Peyer's patch (tissue), 4 donors: ENCODE measurements around the gene ZFPM1. TPM values are rescaled to one million over a fixed set of nuclear protein-coding genes. Genes with fewer than 3 reads are reported as not detected.

ENCODE experiments used
- DNase-seq, 3 donors: peaks; one replicate each; pipeline ENCODE4 v3.0.0-alpha.2; 2017 to 2019
- H3K27ac ChIP-seq, 4 donors: fragments of 200-600 bp; sonication (generic); one replicate each; pipeline ENCODE4 v1.5.1; 2016 to 2019
- H3K27me3 ChIP-seq, 2 donors: fragments of 200-600 bp; sonication (generic); one replicate each; pipeline ENCODE4 v1.5.1; 2019
- H3K36me3 ChIP-seq, 3 donors: fragments of 200-600 bp; sonication (generic); one replicate each; pipeline ENCODE4 v1.5.1; 2016 to 2019
- H3K4me1 ChIP-seq, 4 donors: fragments of 200-600 bp; sonication (generic); one replicate each; pipeline ENCODE4 v1.5.1; 2016 to 2019
- H3K4me3 ChIP-seq, 4 donors: fragments of 200-600 bp; sonication (generic); 1 replicate in 3 of 4; 2 replicates in 1 of 4; pipeline ENCODE4 v1.5.1; 2016 to 2019; ENCODE audit warnings: mild to moderate bottlenecking in 1 of 4
- H3K9me3 ChIP-seq, 4 donors: fragments of 200-600 bp; sonication (generic); one replicate each; pipeline ENCODE4 v1.5.1; 2016 to 2019; ENCODE audit warnings: mild to moderate bottlenecking in 1 of 4
- POLR2A ChIP-seq, 2 donors: fragments of 450-650 bp; IDR thresholded peaks; one replicate each; pipeline ENCODE4 v1.5.1; 2017; ENCODE audit warnings: antibody characterized with exemption in 2 of 2, mild to moderate bottlenecking in 2 of 2, moderate library complexity in 2 of 2
- total RNA-seq, 4 donors: library from RNA; depleted of rRNA; stranded (reverse); fragments of >200 nt; gene quantifications; one replicate each; pipeline ENCODE4 v1.1.0, GENCODE V29; 2016
- TF ChIP-seq, protein P1 (sequence below), 6 experiments: fragments of 450-650 bp in 4 of 6; fragments of 200-600 bp in 2 of 6; sonication (generic) in 1 of 6; IDR thresholded peaks; one replicate each; pipeline ENCODE4 v1.5.1; 2017 to 2019; ENCODE audit warnings: antibody characterized with exemption in 6 of 6, mild to moderate bottlenecking in 3 of 6, moderate library complexity in 1 of 6

Gene ZFPM1
- total RNA-seq, 4 donors from 2014 or later = 3.0 to 7.9 (median 4.9) TPM

DNA sequence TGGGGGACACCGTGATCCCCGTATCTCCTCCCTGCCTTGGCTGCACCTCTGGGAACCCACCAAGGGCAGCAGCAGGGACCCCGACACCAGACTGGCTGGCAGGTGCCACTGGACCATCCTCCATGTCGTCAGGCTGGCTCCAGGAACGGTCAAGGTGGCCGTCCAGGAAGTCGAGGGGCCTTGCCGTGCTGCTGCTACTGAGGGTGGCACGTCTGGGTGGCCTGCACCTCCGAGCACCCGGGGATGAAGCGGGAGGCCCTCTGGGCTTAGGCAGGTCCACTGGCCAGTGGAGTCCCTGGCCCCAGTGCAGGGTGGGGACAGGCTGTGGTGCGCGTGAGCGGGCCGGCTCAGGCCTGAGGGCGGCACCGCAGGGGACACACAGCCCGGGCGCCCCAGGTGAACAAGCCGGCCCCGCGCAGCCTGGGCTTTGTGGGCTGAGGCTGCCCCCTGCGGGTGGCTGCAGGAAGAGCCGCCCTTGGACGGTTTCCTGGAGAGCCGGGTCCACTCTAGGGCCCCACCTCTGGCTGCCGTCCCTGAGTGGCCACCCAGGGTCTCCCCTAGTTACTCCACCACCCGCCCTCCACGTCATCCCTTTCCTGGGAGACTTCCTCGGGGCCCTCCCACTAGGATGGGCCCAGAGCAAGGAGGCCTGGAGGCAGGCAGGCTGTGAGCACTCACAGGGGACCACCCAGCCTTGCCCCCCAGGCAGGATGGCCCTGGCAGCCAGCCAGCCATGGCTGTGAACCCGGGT is 74.3 kb downstream of the ZFPM1 start:
- Histone ChIP-seq H3K27ac (no peak overlapping the region), H3K9me3 (no peaks in the 10 kb centered on the region), H3K27me3 (no peaks in the 10 kb centered on the region), H3K36me3 (no peaks in the 10 kb centered on the region), H3K4me1 (peaks cover 0 to 37% (median 0%) of the 10 kb centered on the region in 4 donors), H3K4me3 (no peak overlapping the region)
- TF ChIP-seq POLR2A (IDR thresholded peaks at IDR 0.05) = no peak
- TF ChIP-seq, protein P1, sequence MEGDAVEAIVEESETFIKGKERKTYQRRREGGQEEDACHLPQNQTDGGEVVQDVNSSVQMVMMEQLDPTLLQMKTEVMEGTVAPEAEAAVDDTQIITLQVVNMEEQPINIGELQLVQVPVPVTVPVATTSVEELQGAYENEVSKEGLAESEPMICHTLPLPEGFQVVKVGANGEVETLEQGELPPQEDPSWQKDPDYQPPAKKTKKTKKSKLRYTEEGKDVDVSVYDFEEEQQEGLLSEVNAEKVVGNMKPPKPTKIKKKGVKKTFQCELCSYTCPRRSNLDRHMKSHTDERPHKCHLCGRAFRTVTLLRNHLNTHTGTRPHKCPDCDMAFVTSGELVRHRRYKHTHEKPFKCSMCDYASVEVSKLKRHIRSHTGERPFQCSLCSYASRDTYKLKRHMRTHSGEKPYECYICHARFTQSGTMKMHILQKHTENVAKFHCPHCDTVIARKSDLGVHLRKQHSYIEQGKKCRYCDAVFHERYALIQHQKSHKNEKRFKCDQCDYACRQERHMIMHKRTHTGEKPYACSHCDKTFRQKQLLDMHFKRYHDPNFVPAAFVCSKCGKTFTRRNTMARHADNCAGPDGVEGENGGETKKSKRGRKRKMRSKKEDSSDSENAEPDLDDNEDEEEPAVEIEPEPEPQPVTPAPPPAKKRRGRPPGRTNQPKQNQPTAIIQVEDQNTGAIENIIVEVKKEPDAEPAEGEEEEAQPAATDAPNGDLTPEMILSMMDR (IDR thresholded peaks at IDR 0.05) = peak; percentile 80 to 91 (median 89)
- peak; percentile 66 to 84 (median 82) for DNase-seq

DNA sequence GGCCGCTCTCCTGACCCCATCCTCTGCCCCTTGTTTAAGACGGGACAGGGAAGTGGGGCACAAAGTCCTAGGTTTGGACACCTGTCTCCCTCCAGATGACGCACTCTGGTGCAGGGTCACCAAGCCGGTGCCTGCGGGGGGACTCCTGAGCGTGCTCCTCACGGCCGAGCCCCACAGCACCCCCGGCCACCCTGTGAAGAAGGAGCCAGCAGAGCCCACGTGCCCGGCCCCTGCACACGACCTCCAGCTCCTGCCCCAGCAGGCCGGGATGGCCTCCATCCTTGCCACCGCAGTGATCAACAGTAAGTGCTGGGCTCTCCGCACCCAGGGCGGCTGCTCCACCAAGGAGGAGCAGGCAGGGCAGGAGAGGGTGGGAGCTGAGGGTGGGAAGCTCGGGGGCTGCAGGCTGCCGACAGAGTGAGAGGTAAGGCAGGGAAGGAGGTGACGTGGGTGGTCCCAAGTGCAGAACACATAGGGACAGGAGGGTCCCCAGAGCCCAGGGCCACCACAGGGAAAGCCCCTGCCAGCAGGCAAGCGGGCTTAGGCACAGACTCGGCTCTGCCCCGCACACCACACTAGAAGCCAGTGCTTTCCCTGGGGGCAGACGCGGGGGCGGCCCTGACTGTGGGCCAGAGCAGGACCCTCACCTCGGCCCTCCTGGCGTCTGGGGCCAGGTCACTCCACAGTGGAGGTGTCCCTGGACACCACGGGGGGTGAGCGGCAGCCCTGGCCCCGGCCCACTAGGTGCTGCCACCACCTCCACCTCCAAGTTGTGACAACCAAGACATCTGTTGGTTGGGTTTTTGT is 75.1 kb downstream of the ZFPM1 start:
- no peak overlapping the region for H3K27ac ChIP-seq
- peaks cover 0 to 37% (median 0%) of the 10 kb centered on the region in 4 donors for H3K4me1 ChIP-seq

DNA sequence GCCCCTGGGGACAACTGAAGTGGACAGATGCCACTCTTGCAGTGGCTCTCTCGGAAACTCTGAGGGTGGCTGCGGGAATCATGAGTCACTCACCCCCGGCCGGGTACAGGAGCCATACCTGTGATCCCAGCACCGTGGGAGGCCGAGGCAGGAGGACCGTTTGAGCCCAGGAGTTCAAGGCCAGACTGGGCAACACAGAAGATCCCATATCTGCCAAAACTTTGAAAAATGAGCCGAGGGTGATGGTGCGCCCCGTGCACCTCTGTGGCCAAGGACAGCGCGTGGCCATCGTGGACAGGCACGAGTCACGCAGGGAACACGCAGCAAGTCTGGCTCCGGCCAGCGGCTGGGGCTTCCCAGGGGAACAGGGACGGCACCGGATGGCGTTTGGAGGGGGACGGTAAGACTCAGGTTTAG is 75.8 kb downstream of the ZFPM1 start:
- no peak for TF ChIP-seq POLR2A (IDR thresholded peaks at IDR 0.05)
- Histone ChIP-seq H3K27me3 (no peaks in the 10 kb centered on the region), H3K27ac (no peak overlapping the region), H3K4me3 (no peak overlapping the region), H3K4me1 (peaks cover 0 to 37% (median 0%) of the 10 kb centered on the region in 4 donors), H3K9me3 (no peaks in the 10 kb centered on the region), H3K36me3 (no peaks in the 10 kb centered on the region)
- no peak for DNase-seq

More for the DNA sequence above, 75.1 kb downstream of the ZFPM1 start:
- Histone ChIP-seq H3K27me3 (no peaks in the 10 kb centered on the region), H3K9me3 (no peaks in the 10 kb centered on the region), H3K36me3 (no peaks in the 10 kb centered on the region), H3K4me3 (no peak overlapping the region)
- DNase-seq = no peak
- TF ChIP-seq POLR2A (IDR thresholded peaks at IDR 0.05) = no peak
- TF ChIP-seq, protein P1 (IDR thresholded peaks at IDR 0.05) = no peak

DNA sequence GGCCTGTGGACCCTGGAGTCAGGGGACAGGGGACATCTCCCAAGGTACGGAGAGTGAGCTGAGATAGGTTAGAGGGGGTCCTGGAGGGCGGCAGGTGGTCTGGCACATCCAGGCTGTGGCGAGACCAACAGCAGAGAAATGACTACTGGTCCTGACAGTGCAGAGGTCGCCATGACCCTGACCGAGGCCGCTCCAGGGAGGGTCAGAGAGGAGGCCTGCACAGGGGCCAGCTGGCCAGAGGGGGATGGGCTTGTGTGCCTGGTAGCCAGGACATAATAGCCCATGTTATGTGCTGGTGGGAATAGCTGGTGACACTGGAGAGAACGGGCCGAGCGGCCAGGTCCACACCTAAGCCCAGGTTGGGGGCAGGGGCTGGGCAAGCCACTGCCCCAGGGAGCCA is 76.5 kb downstream of the ZFPM1 start:
- Histone ChIP-seq H3K36me3 (no peaks in the 10 kb centered on the region), H3K27ac (no peak overlapping the region), H3K4me3 (no peak overlapping the region), H3K9me3 (no peaks in the 10 kb centered on the region), H3K4me1 (peaks cover 0 to 32% (median 0%) of the 10 kb centered on the region in 4 donors), H3K27me3 (no peaks in the 10 kb centered on the region)
- no peak for DNase-seq
- no peak for TF ChIP-seq POLR2A (IDR thresholded peaks at IDR 0.05)
- TF ChIP-seq, protein P1 (IDR thresholded peaks at IDR 0.05) = no peak

DNA sequence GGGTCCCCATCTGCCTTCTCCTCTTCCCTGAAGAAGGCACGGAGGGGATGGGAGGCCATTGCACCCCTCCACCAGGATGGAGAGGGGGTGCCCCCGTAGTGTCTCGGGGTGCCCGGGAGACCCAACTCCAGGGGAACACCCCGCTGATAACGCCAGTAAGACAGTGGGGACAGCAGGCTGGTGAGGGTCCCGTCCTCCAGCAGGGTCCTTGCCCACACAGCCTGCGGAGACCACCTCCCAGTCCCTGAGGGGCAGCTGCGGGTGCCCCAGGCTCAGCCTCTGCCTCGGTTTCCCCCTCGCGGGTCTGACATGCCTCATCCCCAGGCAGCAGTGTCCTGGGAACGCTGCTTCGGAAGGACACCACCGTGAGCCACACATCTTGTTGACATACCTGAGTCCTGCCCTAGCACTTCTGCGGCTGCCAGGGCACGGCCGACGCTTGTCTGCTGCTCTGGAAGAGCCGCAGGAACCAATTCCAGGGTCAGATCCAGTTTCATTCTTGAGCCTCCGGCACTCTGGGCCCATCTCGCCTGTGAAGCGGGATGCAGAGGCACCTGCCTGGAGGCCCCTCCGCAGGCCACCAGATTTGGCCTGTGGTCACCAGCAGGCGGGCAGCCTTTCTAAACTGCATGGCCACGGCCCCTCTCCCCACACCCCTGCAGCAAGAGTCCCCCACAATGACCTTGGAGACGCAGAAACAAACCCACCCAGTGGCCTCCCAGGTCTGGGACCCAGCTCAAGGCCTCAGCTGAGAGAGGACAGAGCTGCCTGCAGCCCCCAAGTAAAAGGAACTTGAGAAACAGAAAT is 77.2 kb downstream of the ZFPM1 start:
- Histone ChIP-seq H3K36me3 (no peaks in the 10 kb centered on the region), H3K27ac (no peak overlapping the region), H3K9me3 (no peaks in the 10 kb centered on the region), H3K4me3 (no peak overlapping the region), H3K4me1 (peaks cover 0 to 30% (median 3%) of the 10 kb centered on the region in 4 donors), H3K27me3 (no peaks in the 10 kb centered on the region)
- no peak for TF ChIP-seq POLR2A (IDR thresholded peaks at IDR 0.05)
- TF ChIP-seq, protein P1 (IDR thresholded peaks at IDR 0.05) = no peak
- DNase-seq = no peak
